ENCODE data around the gene SETD1A. TPM values are rescaled to one million over a fixed set of nuclear protein-coding genes. Genes with fewer than 3 reads are reported as not detected.

Gene SETD1A
- polyA plus RNA-seq, 2 of the 4 experiments (the other 2 are of a cell fraction) = 2.0 to 21.2 TPM

DNA sequence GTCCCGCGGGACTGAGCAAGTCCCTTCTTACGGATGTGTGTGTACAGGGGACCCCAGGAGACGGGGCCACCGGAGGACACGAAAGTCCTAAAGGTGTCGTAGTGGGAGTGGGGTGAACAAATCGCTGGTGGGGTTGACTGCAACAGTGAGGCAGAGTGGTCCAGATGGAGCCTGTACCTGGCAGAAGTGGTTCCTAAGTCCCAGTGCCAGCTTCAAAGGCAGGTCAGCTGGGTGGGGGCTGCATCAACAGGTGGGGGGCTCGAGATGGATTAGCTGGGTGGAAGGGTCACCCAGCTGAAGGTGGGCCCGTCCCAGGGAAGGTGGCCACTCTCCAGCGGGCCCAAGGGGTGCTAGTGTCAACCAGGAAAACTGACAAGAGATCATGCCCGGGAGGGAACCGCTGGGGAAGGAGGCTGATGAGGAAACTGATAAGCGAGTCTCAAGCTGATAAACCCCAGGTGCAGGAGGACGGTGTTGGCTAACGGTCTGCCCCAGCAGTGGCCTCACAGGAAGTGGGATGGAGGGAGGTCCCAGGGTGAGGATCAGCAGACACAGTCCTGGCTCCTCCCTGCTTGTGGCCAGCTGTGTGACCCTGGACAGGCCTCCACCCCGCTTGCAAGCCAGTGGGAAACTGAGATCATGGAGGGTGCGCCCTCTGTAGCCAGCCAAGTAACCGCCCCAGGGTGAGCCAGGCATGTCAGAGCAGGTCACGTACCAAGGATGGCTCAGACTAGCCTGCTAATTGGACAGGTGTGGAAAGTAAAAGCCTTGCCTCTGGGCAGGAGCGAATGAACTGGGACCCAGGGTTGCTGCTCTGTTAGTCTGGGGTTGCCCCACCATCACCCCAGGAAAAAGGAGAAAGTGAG is 7.7 kb upstream of the SETD1A start:
- peak overlapping the region; percentile 90 to 99 for H3K27ac ChIP-seq
- peak; percentile 19 to 84 for DNase-seq (ENCODE audit: low read depth in 1 of 2, low spot score in 1 of 2)
- H3K4me3 ChIP-seq = peak overlapping the region; percentile 73
- POLR2A ChIA-PET = interaction anchor here (0.7 to 1.0 kb wide), 2 partner anchors 124 to 167 kb away, joined by 3 read pairs; partner anchors contain the start of genes ZNF646 and ZNF668
- WGBS (ENCODE audit: missing lambda C conversion rate) = 13% methylated on average over 20 of the region's 21 CpGs
- no peak for TF ChIP-seq ZC3H11A (IDR thresholded peaks at IDR 0.05)
- TF ChIP-seq, protein P1, sequence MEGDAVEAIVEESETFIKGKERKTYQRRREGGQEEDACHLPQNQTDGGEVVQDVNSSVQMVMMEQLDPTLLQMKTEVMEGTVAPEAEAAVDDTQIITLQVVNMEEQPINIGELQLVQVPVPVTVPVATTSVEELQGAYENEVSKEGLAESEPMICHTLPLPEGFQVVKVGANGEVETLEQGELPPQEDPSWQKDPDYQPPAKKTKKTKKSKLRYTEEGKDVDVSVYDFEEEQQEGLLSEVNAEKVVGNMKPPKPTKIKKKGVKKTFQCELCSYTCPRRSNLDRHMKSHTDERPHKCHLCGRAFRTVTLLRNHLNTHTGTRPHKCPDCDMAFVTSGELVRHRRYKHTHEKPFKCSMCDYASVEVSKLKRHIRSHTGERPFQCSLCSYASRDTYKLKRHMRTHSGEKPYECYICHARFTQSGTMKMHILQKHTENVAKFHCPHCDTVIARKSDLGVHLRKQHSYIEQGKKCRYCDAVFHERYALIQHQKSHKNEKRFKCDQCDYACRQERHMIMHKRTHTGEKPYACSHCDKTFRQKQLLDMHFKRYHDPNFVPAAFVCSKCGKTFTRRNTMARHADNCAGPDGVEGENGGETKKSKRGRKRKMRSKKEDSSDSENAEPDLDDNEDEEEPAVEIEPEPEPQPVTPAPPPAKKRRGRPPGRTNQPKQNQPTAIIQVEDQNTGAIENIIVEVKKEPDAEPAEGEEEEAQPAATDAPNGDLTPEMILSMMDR (IDR thresholded peaks at IDR 0.05) = peak; percentile 12; the same call in 1 of the 3 replicates
- TF ChIP-seq TFCP2L1 (CRISPR knock-in tag; IDR thresholded peaks at IDR 0.05) = no peak
- no peak for TF ChIP-seq RNF2 (IDR thresholded peaks at IDR 0.05; ENCODE audit: borderline replicate concordance, low read depth)
- no peak for TF ChIP-seq NR3C1 (IDR thresholded peaks at IDR 0.05)
- no peak for TF ChIP-seq NPAS2 (CRISPR knock-in tag; IDR thresholded peaks at IDR 0.05; ENCODE audit: borderline replicate concordance)
- no peak for TF ChIP-seq KDM5A (IDR thresholded peaks at IDR 0.05)
- no peak for TF ChIP-seq HDAC2 (IDR thresholded peaks at IDR 0.05)
- TF ChIP-seq E2F6 (IDR thresholded peaks at IDR 0.05; ENCODE audit: borderline replicate concordance, low read depth) = no peak
- TF ChIP-seq HOXB13 (CRISPR knock-in tag; IDR thresholded peaks at IDR 0.05; ENCODE audit: low read depth) = no peak
- TF ChIP-seq SREBF2 (IDR thresholded peaks at IDR 0.05) = no peak
- no peak for TF ChIP-seq ZSCAN20 (CRISPR knock-in tag; IDR thresholded peaks at IDR 0.05)
- TF ChIP-seq EHF (CRISPR knock-in tag; IDR thresholded peaks at IDR 0.05) = no peak
- TF ChIP-seq EHMT2 (IDR thresholded peaks at IDR 0.05; ENCODE audit: low read depth) = no peak
- no peak for TF ChIP-seq CBX8 (IDR thresholded peaks at IDR 0.05)
- no peak for TF ChIP-seq KDM1A (IDR thresholded peaks at IDR 0.05; ENCODE audit: low read depth)
- TF ChIP-seq POLR2A (IDR thresholded peaks at IDR 0.05; ENCODE audit: low read length) = peak; percentile 75
- peak in 1 of 2 experiments; percentile 20; a peak in 1 of 5 replicates for TF ChIP-seq JUN (IDR thresholded peaks at IDR 0.05)
- no peak for TF ChIP-seq CHD4 (IDR thresholded peaks at IDR 0.05; ENCODE audit: borderline replicate concordance)
- no peak for TF ChIP-seq PHF8 (IDR thresholded peaks at IDR 0.05; ENCODE audit: borderline replicate concordance, low read depth)
- TF ChIP-seq USF2 (IDR thresholded peaks at IDR 0.05) = no peak
- no peak for TF ChIP-seq ATOH8 (CRISPR knock-in tag; IDR thresholded peaks at IDR 0.05; ENCODE audit: low read depth)
- TF ChIP-seq MYC (IDR thresholded peaks at IDR 0.05; ENCODE audit: borderline replicate concordance, low read length) = no peak
- TF ChIP-seq, protein P2, sequence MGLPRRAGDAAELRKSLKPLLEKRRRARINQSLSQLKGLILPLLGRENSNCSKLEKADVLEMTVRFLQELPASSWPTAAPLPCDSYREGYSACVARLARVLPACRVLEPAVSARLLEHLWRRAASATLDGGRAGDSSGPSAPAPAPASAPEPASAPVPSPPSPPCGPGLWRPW (IDR thresholded peaks at IDR 0.05) = no peak
- TF ChIP-seq HOXA7 (CRISPR knock-in tag; IDR thresholded peaks at IDR 0.05) = no peak
- peak; percentile 50 for TF ChIP-seq GATA3 (IDR thresholded peaks at IDR 0.05; ENCODE audit: borderline replicate concordance)
- TF ChIP-seq ZFP36 (IDR thresholded peaks at IDR 0.05; ENCODE audit: borderline replicate concordance, partially characterized antibody) = no peak
- no peak for TF ChIP-seq ZNF302 (CRISPR knock-in tag; IDR thresholded peaks at IDR 0.05)
- TF ChIP-seq HEYL (CRISPR knock-in tag; IDR thresholded peaks at IDR 0.05) = no peak
- no peak for TF ChIP-seq SMC3 (IDR thresholded peaks at IDR 0.05)
- TF ChIP-seq ESRRA (IDR thresholded peaks at IDR 0.05; ENCODE audit: borderline replicate concordance, low read length) = no peak
- CTCF ChIA-PET = interaction anchor here (1.6 to 8.2 kb wide), 3 partner anchors 8 to 192 kb away, joined by 5 to 78 read pairs (median 7); no protein-coding TSS in a partner anchor
- peaks cover 26% of the 10 kb centered on the region for H3K4me1 ChIP-seq
- ATAC-seq = peak; percentile 4 to 43; a peak in 5 of 6 replicates
- H3K9me3 ChIP-seq = no peaks in the 10 kb centered on the region
- H3K4me2 ChIP-seq = peak overlapping the region; percentile 88
- FAIRE-seq = no peak

Measured in A549 (cell line).